ENCODE data around the gene HHAT.
A peak's percentile ranks its signal among the peaks of the same experiment; 100 is the strongest.

The HHAT gene

DNA sequence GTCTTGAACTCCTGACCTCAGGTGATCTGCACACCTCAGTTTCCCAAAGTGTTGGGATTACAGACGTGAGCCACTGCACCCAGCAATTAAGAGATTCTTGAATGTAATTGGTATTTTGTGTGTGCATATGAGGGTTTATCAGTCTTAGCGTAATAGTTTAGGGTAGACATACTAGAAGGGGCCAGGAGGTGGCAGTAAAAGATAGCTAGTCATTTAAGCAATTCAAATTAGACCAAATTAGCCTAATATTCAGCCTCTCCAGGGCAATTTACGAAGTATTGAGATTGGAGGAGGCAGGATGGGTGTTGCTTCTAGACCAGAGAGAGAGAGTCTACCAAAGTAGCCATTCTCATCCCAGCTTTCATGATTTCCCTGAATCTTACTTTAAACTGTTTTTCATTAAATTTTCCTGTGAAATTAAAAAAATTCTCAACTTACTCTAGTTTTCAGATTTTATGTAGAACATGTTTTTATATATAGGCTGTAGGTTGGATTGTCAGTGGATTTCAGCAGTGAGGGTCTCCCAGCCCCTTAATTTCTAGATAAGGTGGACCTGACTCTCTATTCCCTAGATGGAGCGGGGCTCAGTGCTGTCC lies 119.7 kb downstream of the HHAT start:
- Histone ChIP-seq H3K27me3 (ENCODE audit: control insufficient read depth, insufficient read depth, low read length) (no peaks in the 10 kb centered on the region), H3K36me3 (ENCODE audit: control insufficient read depth, insufficient read depth, low read length) (no peaks in the 10 kb centered on the region), H3K4me3 (ENCODE audit: low read depth, low read length) (no peak overlapping the region), H3K4me2 (ENCODE audit: low read length) (no peak overlapping the region), H3K27ac (no peak overlapping the region), H3K9me3 (ENCODE audit: control insufficient read depth, low read length) (no peaks in the 10 kb centered on the region), H3K4me1 (no peaks in the 10 kb centered on the region), H3K79me2 (no peaks in the 10 kb centered on the region), H2AFZ (no peak overlapping the region), H3K9ac (no peak overlapping the region)
- TF ChIP-seq, protein P1, sequence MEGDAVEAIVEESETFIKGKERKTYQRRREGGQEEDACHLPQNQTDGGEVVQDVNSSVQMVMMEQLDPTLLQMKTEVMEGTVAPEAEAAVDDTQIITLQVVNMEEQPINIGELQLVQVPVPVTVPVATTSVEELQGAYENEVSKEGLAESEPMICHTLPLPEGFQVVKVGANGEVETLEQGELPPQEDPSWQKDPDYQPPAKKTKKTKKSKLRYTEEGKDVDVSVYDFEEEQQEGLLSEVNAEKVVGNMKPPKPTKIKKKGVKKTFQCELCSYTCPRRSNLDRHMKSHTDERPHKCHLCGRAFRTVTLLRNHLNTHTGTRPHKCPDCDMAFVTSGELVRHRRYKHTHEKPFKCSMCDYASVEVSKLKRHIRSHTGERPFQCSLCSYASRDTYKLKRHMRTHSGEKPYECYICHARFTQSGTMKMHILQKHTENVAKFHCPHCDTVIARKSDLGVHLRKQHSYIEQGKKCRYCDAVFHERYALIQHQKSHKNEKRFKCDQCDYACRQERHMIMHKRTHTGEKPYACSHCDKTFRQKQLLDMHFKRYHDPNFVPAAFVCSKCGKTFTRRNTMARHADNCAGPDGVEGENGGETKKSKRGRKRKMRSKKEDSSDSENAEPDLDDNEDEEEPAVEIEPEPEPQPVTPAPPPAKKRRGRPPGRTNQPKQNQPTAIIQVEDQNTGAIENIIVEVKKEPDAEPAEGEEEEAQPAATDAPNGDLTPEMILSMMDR (IDR thresholded peaks at IDR 0.05): peak; percentile 22

GRCh38 chr1:210455840-210456603 lies 127.3 kb downstream of the HHAT start:
- Histone ChIP-seq H3K27me3 (ENCODE audit: control insufficient read depth, insufficient read depth, low read length) (no peaks in the 10 kb centered on the region), H3K27ac (no peak overlapping the region), H2AFZ (no peak overlapping the region), H3K79me2 (no peaks in the 10 kb centered on the region), H3K9ac (no peak overlapping the region), H3K36me3 (ENCODE audit: control insufficient read depth, insufficient read depth, low read length) (no peaks in the 10 kb centered on the region), H3K4me3 (ENCODE audit: low read depth, low read length) (no peak overlapping the region), H3K9me3 (ENCODE audit: control insufficient read depth, low read length) (no peaks in the 10 kb centered on the region), H3K4me1 (no peaks in the 10 kb centered on the region), H3K4me2 (ENCODE audit: low read length) (no peak overlapping the region)
- TF ChIP-seq, protein P1 (IDR thresholded peaks at IDR 0.05): no peak

DNA sequence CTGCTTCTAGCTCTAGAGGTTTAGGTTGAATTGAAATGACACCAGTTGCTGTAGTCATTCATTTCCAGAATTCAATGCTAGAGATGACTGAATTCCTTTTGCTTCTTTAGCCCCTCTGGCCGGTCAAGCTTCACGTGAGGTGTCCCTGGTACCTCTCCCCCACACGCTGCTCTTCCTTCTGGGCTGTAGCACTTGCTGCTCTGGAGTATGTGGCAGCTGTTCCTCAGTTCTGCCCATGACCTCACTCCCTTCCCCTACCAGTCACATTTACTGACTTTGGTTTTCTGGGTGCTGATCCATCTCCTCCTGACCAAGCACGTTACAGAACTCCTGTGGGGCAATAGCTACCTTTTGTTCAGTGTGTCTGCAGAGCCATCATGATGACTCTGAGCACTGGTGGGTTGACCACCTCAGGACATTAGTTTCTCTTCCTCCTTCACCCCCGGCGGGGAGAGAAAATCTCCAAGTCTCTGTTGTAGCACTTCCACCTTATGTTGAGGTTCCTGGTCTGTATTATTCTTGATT lies 128.1 kb downstream of the HHAT start:
- Histone ChIP-seq H3K36me3 (ENCODE audit: control insufficient read depth, insufficient read depth, low read length) (no peaks in the 10 kb centered on the region), H3K4me2 (ENCODE audit: low read length) (no peak overlapping the region), H3K9ac (no peak overlapping the region), H3K4me3 (ENCODE audit: low read depth, low read length) (no peak overlapping the region), H2AFZ (no peak overlapping the region), H3K9me3 (ENCODE audit: control insufficient read depth, low read length) (no peaks in the 10 kb centered on the region), H3K4me1 (no peaks in the 10 kb centered on the region), H3K27me3 (ENCODE audit: control insufficient read depth, insufficient read depth, low read length) (no peaks in the 10 kb centered on the region), H3K27ac (no peak overlapping the region), H3K79me2 (no peaks in the 10 kb centered on the region)
- TF ChIP-seq, protein P1 (IDR thresholded peaks at IDR 0.05): no peak

- no peaks in the 10 kb centered on the region for H3K27me3 ChIP-seq (ENCODE audit: control insufficient read depth, insufficient read depth, low read length)
- H3K4me2 ChIP-seq (ENCODE audit: low read length): no peak overlapping the region
- TF ChIP-seq, protein P1 (IDR thresholded peaks at IDR 0.05): no peak
- no peaks in the 10 kb centered on the region for H3K79me2 ChIP-seq
- no peaks in the 10 kb centered on the region for H3K36me3 ChIP-seq (ENCODE audit: control insufficient read depth, insufficient read depth, low read length)
- H3K4me3 ChIP-seq (ENCODE audit: low read depth, low read length): no peak overlapping the region
- H3K9ac ChIP-seq: no peak overlapping the region
- H3K9me3 ChIP-seq (ENCODE audit: control insufficient read depth, low read length): no peaks in the 10 kb centered on the region
- no peak overlapping the region for H3K27ac ChIP-seq
- no peaks in the 10 kb centered on the region for H3K4me1 ChIP-seq
- H2AFZ ChIP-seq: no peak overlapping the region
Observed at GRCh38 chr1:210457568-210457967, 128.9 kb downstream of the HHAT start.
